ENCODE data around the gene SPATA31C1.

GRCh38 chr9:87910821-87911220, 6.9 kb upstream of the SPATA31C1 start:
- TF ChIP-seq SUZ12 (IDR thresholded peaks at IDR 0.05) (no peak), SP1 (IDR thresholded peaks at IDR 0.05) (no peak), ARNT (IDR thresholded peaks at IDR 0.05) (no peak), FOXM1 (IDR thresholded peaks at IDR 0.05; ENCODE audit: borderline replicate concordance) (no peak), CTBP1 (IDR thresholded peaks at IDR 0.05; ENCODE audit: borderline replicate concordance) (no peak), NFRKB (IDR thresholded peaks at IDR 0.05) (no peak)

Data from HEK293T (cell line).